IPS DF 4.7 (cell line): ENCODE results near the gene S1PR3.

ENCODE experiments used
- DNase-seq: peaks from one replicate; pipeline ENCODE4 v3.0.0-alpha.2; 2013; ENCODE audit warnings: low spot score; ENCODE audit errors: extremely low read depth

Gene S1PR3

DNA sequence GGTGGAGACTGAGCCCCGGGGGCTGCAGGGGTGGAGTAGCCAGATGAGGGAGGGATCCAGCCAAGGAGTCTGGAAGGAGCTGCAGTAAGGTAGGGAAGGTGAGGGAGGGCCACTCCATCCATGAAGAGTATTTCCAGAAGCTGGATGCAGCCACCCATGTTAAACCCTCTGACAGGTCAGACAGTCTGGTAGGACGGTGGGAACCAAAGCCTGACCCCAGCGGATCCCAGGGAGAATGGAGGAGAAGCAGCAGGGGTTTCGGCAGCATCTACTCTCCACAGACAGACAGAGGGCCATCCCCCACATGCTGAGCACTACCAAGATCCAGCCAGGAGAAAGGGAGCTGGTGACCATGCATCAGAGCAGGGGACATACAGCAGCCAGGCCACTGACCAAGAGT is 22.5 kb upstream of the S1PR3 start:
- no peak for DNase-seq

GRCh38 chr9:88969646-88970373 is 21.5 kb upstream of the S1PR3 start:
- no peak for DNase-seq

GRCh38 chr9:88971131-88971960 is 19.9 kb upstream of the S1PR3 start:
- no peak for DNase-seq

DNA sequence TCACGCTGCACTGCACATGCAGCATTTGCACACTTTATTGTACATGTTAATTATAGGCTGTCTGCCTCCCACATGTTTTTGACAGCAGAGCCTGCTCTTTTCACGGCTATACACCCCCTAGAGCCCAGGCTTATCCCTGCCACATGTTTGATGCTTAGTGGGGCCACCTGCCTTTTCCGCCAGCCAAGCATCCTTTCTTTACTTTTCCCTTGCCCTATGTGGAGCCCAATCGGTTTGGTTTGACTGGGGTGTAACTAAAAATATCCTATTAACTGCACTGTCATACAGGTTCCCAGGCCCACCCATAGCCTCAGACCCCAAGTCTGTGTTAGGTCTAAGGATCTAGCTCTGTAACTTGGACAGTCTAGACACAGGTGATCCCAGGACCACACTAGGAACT is 18.9 kb upstream of the S1PR3 start:
- DNase-seq = no peak

DNA sequence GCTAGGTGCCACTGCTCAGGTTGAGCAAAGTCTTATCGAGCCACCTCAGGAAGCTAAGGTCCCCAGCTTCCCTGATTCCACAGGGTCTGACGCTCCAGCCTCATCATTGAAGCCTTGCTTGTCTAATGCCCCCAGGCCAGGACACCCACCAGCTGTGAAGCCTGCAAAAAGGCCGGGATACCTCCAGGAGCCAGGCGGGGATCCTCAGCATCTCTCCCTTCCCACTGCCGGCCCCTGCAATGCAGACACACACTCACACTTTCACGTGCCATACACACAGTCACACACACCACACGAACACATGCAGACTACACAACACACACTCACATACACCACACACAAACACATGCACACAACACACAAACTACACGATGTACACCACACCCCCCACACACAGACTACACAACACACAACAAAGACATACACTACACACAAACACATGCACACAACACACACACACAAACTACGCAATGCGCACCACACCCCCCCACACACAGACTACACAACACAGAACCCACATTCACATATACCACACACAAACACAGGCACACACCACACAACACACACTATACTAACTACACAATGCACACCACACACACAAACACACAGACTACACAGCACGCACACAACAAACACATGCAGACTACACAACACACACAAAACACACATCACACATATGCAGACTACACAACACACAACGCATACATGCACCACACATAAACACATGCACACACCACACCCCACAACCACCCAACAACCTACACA is 17.8 kb upstream of the S1PR3 start:
- no peak for DNase-seq

DNA sequence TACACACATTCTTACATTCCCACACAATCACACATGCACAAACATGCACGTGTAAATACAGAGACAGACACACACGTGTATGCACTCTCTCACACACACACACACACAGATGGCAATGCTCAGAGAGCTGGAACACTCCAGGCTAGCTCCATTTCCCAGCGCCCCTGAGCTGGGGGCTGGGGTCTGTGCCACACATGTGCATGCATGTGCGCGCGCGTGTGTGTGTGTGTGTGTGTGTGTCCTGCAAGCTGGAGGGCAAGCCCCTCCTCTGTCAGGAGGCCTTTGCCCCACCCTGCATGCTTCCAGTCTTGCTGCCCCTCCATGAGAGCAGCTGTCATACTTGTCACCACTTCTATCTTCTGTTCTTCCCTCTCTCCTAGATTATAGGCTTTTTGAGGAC is 16.6 kb upstream of the S1PR3 start:
- DNase-seq = no peak

DNA sequence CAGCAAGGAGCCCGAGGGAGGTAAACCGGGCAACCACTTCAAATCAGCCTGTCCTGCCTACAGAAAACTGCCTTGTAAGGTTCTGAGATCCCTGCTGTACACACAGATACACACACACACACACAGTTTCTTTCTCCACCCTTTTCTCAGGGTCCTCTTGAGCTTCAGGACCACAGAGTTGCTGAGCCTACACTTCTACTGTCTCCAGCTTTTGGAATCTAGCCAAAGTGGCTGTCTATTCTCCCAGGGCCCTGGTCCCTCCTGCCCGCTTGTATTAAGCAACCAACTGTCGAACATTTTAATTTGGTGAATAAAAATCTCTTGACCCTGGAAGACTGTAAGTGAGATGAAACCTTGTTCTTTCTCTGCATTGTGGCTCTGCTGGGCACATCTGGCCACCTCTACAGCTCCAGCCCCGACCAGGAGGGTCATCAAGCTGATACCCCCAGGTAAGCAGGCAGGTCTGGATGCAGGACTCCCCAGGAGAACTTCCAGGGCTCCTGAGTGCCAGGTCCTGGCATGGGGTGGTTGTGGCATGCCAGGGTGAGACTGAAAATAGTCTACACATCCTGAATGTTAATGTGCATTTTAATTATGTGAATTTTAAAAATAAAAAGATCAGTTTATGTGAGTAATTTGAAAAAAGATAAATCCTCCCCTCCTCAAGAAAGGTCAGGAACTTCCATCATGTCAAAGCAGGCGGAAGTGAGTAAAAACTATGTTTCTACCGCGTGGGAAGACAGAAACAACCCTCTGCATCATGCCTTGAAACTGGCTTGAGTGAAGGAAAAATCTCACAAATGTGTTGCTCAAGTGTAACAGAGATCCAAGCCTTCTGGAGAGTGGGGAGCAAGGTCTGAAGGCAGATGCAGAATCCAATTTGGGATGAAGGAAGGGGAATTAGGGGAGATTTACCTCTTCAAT is 15.0 kb upstream of the S1PR3 start:
- DNase-seq = no peak

DNA sequence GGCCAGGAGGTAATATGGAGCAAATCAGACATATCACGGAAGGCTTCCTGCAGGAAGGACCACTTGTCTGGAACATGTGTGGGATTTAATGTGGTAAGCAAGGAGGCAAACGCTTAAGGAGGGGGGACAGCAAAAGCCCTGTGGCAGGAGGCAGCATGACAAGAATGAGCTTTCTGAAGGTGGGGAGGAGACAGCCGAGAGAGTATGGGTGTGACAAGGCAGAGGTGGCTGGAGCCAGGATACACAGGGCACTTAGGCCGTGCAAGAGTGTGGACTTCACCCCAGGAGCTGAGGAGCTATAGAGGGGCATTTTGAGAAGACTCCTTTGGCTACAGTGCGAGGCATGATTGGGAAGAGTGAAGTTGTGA is 14.4 kb upstream of the S1PR3 start:
- no peak for DNase-seq

- DNase-seq = no peak
These were observed 13.2 kb upstream of the S1PR3 start for GRCh38 chr9:88978034-88978433.

DNA sequence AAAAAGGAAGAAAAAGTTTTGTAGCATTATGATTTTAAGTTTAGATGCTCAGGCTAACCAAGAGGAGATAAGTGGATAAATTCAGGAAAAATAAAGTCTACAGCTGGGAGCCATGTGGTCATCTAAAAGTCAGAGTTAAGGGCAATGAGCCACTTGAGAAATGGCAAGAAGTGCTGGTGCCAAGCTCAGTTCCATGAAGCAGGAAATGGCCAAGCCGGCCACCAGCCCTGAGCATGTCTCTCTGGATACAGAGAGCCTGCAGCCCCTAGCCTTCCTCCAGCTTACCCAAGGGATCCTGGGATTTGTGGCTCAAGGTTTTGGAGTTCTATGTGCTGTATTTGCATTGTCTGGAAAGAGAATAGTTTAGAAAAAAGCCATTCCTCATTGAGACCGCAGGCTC is 12.2 kb upstream of the S1PR3 start:
- no peak for DNase-seq

- DNase-seq = no peak
These were observed 11.5 kb upstream of the S1PR3 start for GRCh38 chr9:88979791-88980190.

- DNase-seq = no peak
These were observed 10.5 kb upstream of the S1PR3 start for GRCh38 chr9:88980740-88981203.

- no peak for DNase-seq
These were observed 7.3 kb upstream of the S1PR3 start for GRCh38 chr9:88983865-88984542.

DNA sequence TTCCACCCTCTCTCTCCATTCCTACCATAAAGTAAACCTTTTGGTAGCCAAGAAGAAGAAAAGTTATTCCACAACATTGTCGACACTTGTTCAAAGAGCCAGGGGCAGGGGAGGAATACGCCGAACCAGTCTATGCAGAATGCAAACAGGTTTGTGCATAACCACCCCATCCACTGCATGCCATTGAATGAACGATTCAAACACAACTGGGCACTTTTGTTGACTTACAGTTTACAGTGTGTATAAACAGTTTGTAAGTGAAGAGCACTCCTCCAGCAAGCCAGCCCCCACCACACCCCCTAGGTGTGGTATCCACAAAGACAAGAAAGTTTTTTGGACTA is 6.8 kb upstream of the S1PR3 start:
- DNase-seq = no peak

GRCh38 chr9:88985616-88986015 is 5.7 kb upstream of the S1PR3 start:
- DNase-seq = no peak

- DNase-seq = no peak
These were observed 4.5 kb upstream of the S1PR3 start for GRCh38 chr9:88986776-88987175.

- DNase-seq = no peak
These were observed 3.6 kb upstream of the S1PR3 start for GRCh38 chr9:88987661-88988060.

DNA sequence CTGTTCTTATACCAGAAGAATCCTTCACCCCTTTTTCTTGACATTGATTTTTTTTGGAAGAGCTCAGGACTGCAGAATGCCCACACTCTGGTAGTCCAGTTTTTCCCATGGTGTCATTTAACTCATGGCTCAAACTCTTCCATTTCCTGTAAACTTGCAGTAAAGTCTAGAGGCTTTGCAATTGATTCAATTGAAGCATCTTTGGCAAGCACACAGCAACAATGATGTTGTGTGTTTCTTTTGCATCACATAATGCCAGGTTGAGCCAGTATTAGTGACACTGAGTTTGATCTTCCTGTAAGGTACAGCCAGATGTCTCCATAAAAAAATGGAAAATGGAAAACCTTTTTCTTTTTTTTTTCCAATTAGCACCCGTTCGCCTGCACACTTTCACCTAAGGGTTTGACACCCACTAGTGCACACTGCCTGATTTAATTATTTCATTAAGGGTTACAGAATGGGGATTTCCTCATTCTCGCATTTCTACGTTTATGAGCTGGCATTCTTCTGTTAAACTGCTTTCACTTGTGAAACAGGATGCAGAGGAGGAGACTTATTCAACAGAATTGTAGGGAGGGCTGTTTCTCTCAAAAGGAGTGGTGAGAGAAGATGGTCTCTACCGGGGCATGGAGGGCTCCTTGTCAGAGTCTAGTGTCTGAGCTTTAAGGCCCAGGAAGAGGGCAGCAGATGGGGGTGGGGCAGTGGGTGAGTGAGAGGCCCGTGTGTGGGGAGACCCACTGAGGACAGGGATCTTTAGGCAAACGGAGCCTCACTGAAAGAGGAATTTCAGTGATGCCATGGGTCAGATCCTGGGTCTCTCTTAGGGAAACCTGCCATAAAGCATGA is 2.2 kb upstream of the S1PR3 start:
- no peak for DNase-seq

DNA sequence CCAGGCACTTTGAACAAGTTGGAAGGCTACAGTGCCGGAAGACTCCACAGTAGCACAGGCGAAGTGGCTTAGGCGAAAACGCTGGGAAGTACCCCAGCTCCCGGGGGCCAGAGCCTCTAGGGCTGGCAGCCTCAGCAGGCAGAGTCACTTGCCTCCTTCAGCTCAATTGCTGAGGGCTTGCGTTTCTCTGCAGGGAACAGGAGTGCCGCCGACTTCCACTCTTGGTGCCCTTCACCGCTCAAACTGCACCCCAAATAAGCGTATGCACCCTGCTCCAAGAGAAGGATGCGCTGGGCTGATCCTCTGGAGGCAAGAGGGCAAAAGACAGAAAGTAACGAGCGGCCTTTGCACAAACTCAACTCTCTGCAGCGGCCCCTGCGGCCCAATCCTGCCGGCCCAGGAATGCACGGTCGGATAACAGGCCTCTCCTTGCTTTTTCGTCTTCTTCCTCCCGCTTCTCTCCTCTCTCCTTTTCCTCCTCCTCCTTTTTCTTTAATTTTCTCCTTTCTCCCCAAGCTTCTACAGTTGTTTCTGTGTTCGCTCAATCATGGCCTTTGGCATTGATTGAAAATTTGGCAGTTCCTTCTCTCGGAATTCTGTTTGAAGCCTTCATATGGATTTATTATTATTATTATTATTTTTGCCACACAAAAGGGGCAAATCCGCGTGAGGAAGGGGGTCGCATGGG is 1.1 kb upstream of the S1PR3 start:
- DNase-seq = no peak
